ELR (cell line): ENCODE measurements around the gene DOCK7.
A peak's percentile ranks its signal among the peaks of the same experiment; 100 is the strongest.
"Not testable (repeated sequence)": the region's sequence is repeated elsewhere in the genome, so short reads cannot be mapped to it uniquely, and the experiment has no call there.

Source experiments
- DNase-seq: peaks from one replicate; pipeline ENCODE4 v3.0.0-alpha.2; 2015; ENCODE audit warnings: low read depth

Gene DOCK7

GRCh38 chr1:62687903-62688686, at the start of gene DOCK7:
Gene DOCK7 (minus strand): TSS chr1:62688386. CDS start chr1:62688264, 122 bp downstream.
- peak; percentile 85 for DNase-seq

- DNase-seq = peak; percentile 90
Measured at GRCh38 chr1:62735491-62736171, 47.4 kb upstream of the DOCK7 start.

- no peak for DNase-seq
Measured at GRCh38 chr1:62732331-62732730, 44.1 kb upstream of the DOCK7 start.

- no peak for DNase-seq
Measured at GRCh38 chr1:62728963-62729362, 40.8 kb upstream of the DOCK7 start.

- DNase-seq = no peak
Measured at GRCh38 chr1:62727656-62728407, 39.6 kb upstream of the DOCK7 start.

GRCh38 chr1:62726011-62726442, 37.8 kb upstream of the DOCK7 start:
- DNase-seq = no peak

- peak; percentile 27 for DNase-seq
Measured at GRCh38 chr1:62725255-62725654, 37.1 kb upstream of the DOCK7 start.

GRCh38 chr1:62724430-62724829, 36.2 kb upstream of the DOCK7 start:
- no peak for DNase-seq

GRCh38 chr1:62723883-62724282, 35.7 kb upstream of the DOCK7 start:
- no peak for DNase-seq

- DNase-seq = no peak
Measured at GRCh38 chr1:62722796-62723195, 34.6 kb upstream of the DOCK7 start.

- no peak for DNase-seq
Measured at GRCh38 chr1:62720946-62721554, 32.9 kb upstream of the DOCK7 start.

GRCh38 chr1:62718400-62718799, 30.2 kb upstream of the DOCK7 start:
- not testable (repeated sequence) for DNase-seq

GRCh38 chr1:62717483-62717882, 29.3 kb upstream of the DOCK7 start:
- DNase-seq = no peak

- DNase-seq = peak; percentile 21
Measured at GRCh38 chr1:62716397-62716796, 28.2 kb upstream of the DOCK7 start.

- DNase-seq = peak; percentile 19
Measured at GRCh38 chr1:62712336-62713243, 24.4 kb upstream of the DOCK7 start.

- DNase-seq = no peak
Measured at GRCh38 chr1:62707744-62708120, 19.5 kb upstream of the DOCK7 start.

- DNase-seq = no peak
Measured at GRCh38 chr1:62706985-62707743, 19.0 kb upstream of the DOCK7 start.

GRCh38 chr1:62698161-62698560, 10.0 kb upstream of the DOCK7 start:
- DNase-seq = not testable (repeated sequence)

- DNase-seq = not testable (repeated sequence)
Measured at GRCh38 chr1:62694479-62694878, 6.3 kb upstream of the DOCK7 start.

GRCh38 chr1:62693123-62693522, 4.9 kb upstream of the DOCK7 start:
- DNase-seq = no peak
